Measurements from ENCODE around the gene ADAMTS13. TPM values are rescaled to one million over a fixed set of nuclear protein-coding genes. Genes with fewer than 3 reads are reported as not detected.

Gene ADAMTS13
- total and polyA plus RNA-seq, 4 donors = 6.5 to 13.3 (median 10.4) TPM

DNA sequence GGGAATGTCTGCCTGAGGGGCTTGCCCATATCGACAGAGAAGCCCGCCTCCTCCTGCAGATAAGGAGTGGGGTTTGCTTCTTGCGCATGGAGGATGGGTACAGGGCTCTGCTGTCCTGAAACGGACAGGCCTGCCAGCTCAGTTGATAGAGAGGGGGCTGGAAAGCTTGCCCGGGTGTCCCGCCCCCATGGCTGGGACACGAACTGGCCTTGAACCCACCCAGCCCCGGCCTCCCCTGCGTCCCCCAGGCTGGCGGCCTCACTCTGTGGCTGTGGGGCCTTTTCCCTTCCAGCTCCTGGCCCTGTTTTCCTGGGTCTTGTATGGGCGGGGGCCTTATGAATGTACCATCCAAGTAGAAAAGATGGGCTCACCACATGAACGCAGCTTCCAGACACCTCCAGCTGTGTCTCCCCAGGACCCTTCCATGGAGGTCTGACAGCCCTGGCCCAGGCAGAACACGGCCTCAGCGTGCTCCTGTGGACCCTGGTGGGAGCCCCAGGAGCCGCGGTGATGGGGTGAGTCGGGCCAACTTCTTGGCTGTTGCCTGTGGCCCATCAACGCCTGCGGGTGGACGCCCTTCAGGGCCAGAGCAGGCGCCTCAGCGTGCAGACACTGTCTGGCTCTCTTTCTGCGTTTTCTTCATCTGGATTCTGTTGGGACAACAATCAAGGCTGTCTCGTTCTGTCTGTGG lies 72.6 kb downstream of the ADAMTS13 start:
- no peak for DNase-seq (ENCODE audit: low spot score)

More for the DNA sequence above, 72.6 kb downstream of the ADAMTS13 start:
- H3K36me3 ChIP-seq (ENCODE audit: control insufficient read depth in 4 of 4, insufficient read depth in 3 of 4, low read depth in 1 of 4, low read length in 3 of 4) = no peaks in the 10 kb centered on the region
- no peaks in the 10 kb centered on the region for H3K9me3 ChIP-seq (ENCODE audit: control insufficient read depth in 4 of 4, low read length in 3 of 4)
- no peak overlapping the region for H3K4me3 ChIP-seq (ENCODE audit: low read depth in 1 of 3, low read length in 3 of 3)
- no peak overlapping the region for H3K27ac ChIP-seq (ENCODE audit: low read depth in 1 of 2, low read length in 2 of 2)
- TF ChIP-seq MAX (IDR thresholded peaks at IDR 0.05) (no peak), FOXA2 (IDR thresholded peaks at IDR 0.05) (no peak), GABPA (IDR thresholded peaks at IDR 0.05 in 1 of 2, conservative IDR thresholded peaks at IDR 0.05 in 1 of 2) (no peak), JUND (IDR thresholded peaks at IDR 0.05) (no peak), TAF1 (conservative IDR thresholded peaks at IDR 0.05) (no peak), CTCF (IDR thresholded peaks at IDR 0.05; ENCODE audit: low read depth, low read length, missing input control) (no peak), EGR1 (IDR thresholded peaks at IDR 0.05; ENCODE audit: low read depth in 2 of 2) (no peak), HNF4A (conservative IDR thresholded peaks at IDR 0.05) (no peak), ATF3 (IDR thresholded peaks at IDR 0.05) (no peak), RXRA (IDR thresholded peaks at IDR 0.05) (no peak), HNF4G (IDR thresholded peaks at IDR 0.05) (no peak), SP1 (IDR thresholded peaks at IDR 0.05) (no peak), ZBTB33 (IDR thresholded peaks at IDR 0.05) (no peak), RAD21 (IDR thresholded peaks at IDR 0.05) (no peak), NR2F2 (IDR thresholded peaks at IDR 0.05) (no peak), FOXA1 (IDR thresholded peaks at IDR 0.05) (no peak), YY1 (IDR thresholded peaks at IDR 0.05) (no peak)
- no peaks in the 10 kb centered on the region for H3K27me3 ChIP-seq (ENCODE audit: control insufficient read depth in 4 of 4, insufficient read depth in 4 of 4, low read length in 3 of 4)
- 87% methylated on average over 24 of the region's 24 CpGs for WGBS
- no peak overlapping the region for H3K9ac ChIP-seq (ENCODE audit: low read depth in 1 of 2, low read length in 2 of 2)
- peaks cover 3 to 21% (median 11%) of the 10 kb centered on the region in 4 donors for H3K4me1 ChIP-seq (ENCODE audit: control insufficient read depth in 4 of 4, insufficient read depth in 4 of 4, low read length in 3 of 4)

Data from liver (tissue), 9 donors.